Liver (tissue), 9 donors: ENCODE results near the gene HOXB5. TPM values are rescaled to one million over a fixed set of nuclear protein-coding genes. Genes with fewer than 3 reads are reported as not detected.

Experiments used
- DNase-seq: peaks from one replicate; pipeline ENCODE4 v3.0.0-alpha.2; 2017; ENCODE audit warnings: low spot score
- H3K27ac ChIP-seq, 2 donors: one replicate each; pipeline ENCODE4 v1.7.0; 2013; ENCODE audit warnings: inconsistent platforms in 2 of 2, low read length in 2 of 2, control low read depth in 1 of 2, low read depth in 1 of 2, mild to moderate bottlenecking in 1 of 2
- H3K27me3 ChIP-seq, 4 donors: one replicate each; pipeline versions ENCODE4 v1.6.1 to v1.7.0; 2013; ENCODE audit warnings: low read length in 3 of 4, inconsistent platforms in 1 of 4, mild to moderate bottlenecking in 1 of 4, moderate library complexity in 1 of 4; ENCODE audit not compliant: control insufficient read depth in 4 of 4, insufficient read depth in 4 of 4
- H3K36me3 ChIP-seq, 4 donors: one replicate each; pipeline versions ENCODE4 v1.6.1 to v1.7.0; 2013; ENCODE audit warnings: low read length in 3 of 4, mild to moderate bottlenecking in 3 of 4, low read depth in 1 of 4, moderate library complexity in 1 of 4; ENCODE audit not compliant: control insufficient read depth in 4 of 4, insufficient read depth in 3 of 4
- H3K4me1 ChIP-seq, 4 donors: one replicate each; pipeline versions ENCODE4 v1.6.1 to v1.7.0; 2013; ENCODE audit warnings: low read length in 3 of 4, mild to moderate bottlenecking in 3 of 4, moderate library complexity in 1 of 4; ENCODE audit not compliant: control insufficient read depth in 4 of 4, insufficient read depth in 4 of 4
- H3K4me3 ChIP-seq, 3 donors: one replicate each; pipeline versions ENCODE4 v1.6.1 to v1.7.0; 2013; ENCODE audit warnings: low read length in 3 of 3, control low read depth in 1 of 3, low read depth in 1 of 3, mild to moderate bottlenecking in 1 of 3
- H3K9ac ChIP-seq, 2 donors: one replicate each; pipeline ENCODE4 v1.7.0; 2013; ENCODE audit warnings: low read length in 2 of 2, mild to moderate bottlenecking in 2 of 2, moderate library complexity in 2 of 2, control low read depth in 1 of 2, low read depth in 1 of 2
- H3K9me3 ChIP-seq, 4 donors: one replicate each; pipeline versions ENCODE4 v1.6.1 to v1.7.0; 2013; ENCODE audit warnings: low read length in 3 of 4; ENCODE audit not compliant: control insufficient read depth in 4 of 4
- ATF3 ChIP-seq: IDR thresholded peaks from 2 replicates; pipeline ENCODE4 v1.6.1; 2016; ENCODE audit warnings: antibody characterized with exemption
- CTCF ChIP-seq: fragments of 150-350 bp; IDR thresholded peaks from 2 replicates; pipeline ENCODE4 v1.5.1; 2017; ENCODE audit warnings: improper control_type of control experiment, low read depth, low read length; ENCODE audit not compliant: missing input control
- EGR1 ChIP-seq, 2 donors: IDR thresholded peaks; 2 replicates each; pipeline ENCODE4 v1.6.1; 2016 to 2018; ENCODE audit warnings: antibody characterized with exemption in 2 of 2, low read depth in 2 of 2
- FOXA1 ChIP-seq: IDR thresholded peaks from 2 replicates; pipeline ENCODE4 v1.6.1; 2016; ENCODE audit warnings: antibody characterized with exemption
- FOXA2 ChIP-seq: IDR thresholded peaks from 2 replicates; pipeline ENCODE4 v1.6.1; 2016; ENCODE audit warnings: antibody characterized with exemption
- GABPA ChIP-seq, 2 donors: IDR thresholded peaks in 1 of 2; conservative IDR thresholded peaks in 1 of 2; 2 replicates each; pipeline ENCODE4 v1.6.1; 2016; ENCODE audit warnings: antibody characterized with exemption in 2 of 2, mild to moderate bottlenecking in 1 of 2, moderate library complexity in 1 of 2
- HNF4A ChIP-seq, 2 donors: conservative IDR thresholded peaks; 2 replicates each; pipeline ENCODE4 v1.6.1; 2016; ENCODE audit warnings: antibody characterized with exemption in 2 of 2, mild to moderate bottlenecking in 2 of 2
- HNF4G ChIP-seq: IDR thresholded peaks from 2 replicates; pipeline ENCODE4 v1.6.1; 2016; ENCODE audit warnings: antibody characterized with exemption
- JUND ChIP-seq, 2 donors: IDR thresholded peaks; 2 replicates each; pipeline ENCODE4 v1.6.1; 2016; ENCODE audit warnings: antibody characterized with exemption in 2 of 2
- MAX ChIP-seq: IDR thresholded peaks from 2 replicates; pipeline ENCODE4 v1.6.1; 2016; ENCODE audit warnings: antibody characterized with exemption
- RAD21 ChIP-seq, 2 donors: IDR thresholded peaks; 2 replicates each; pipeline ENCODE4 v1.6.1; 2016; ENCODE audit warnings: antibody characterized with exemption in 2 of 2, mild to moderate bottlenecking in 2 of 2
- RXRA ChIP-seq, 2 donors: IDR thresholded peaks; 2 replicates each; pipeline ENCODE4 v1.6.1; 2017 to 2018; ENCODE audit warnings: antibody characterized with exemption in 2 of 2, mild to moderate bottlenecking in 1 of 2
- SP1 ChIP-seq: IDR thresholded peaks from 2 replicates; pipeline ENCODE4 v1.6.1; 2018; ENCODE audit warnings: antibody characterized with exemption, mild to moderate bottlenecking
- YY1 ChIP-seq: IDR thresholded peaks from 2 replicates; pipeline ENCODE4 v1.6.1; 2016; ENCODE audit warnings: antibody characterized with exemption, mild to moderate bottlenecking
- ZBTB33 ChIP-seq: IDR thresholded peaks from 2 replicates; pipeline ENCODE4 v1.6.1; 2016; ENCODE audit warnings: antibody characterized with exemption
- WGBS: extraction: QIAGEN DNeasy Blood & Tissue Kit; methylation state at CpG from one replicate; pipeline ENCODE4 v1.1.7; 2013; 5-methylcytosine and 5-hydroxymethylcytosine counted together
- polyA plus RNA-seq, 2 donors: library from polyadenylated mRNA; stranded (reverse) in 1 of 2; unstranded in 1 of 2; fragments of 200-250 nt in 1 of 2; fragments of >200 nt in 1 of 2; fragmentation: Nextera tagmentation in 1 of 2; extraction: Ambion mirVana in 1 of 2; gene quantifications; one replicate each; pipeline versions ENCODE4 v1.2.1 to v1.2.3, GENCODE V29; 2013 to 2015
- total RNA-seq, 2 donors: library from RNA; depleted of rRNA; stranded (reverse); fragments of >200 nt; gene quantifications; one replicate each; pipeline ENCODE4 v1.2.3, GENCODE V29; 2014
- donor health status: healthy.
- donor health status: healthy.
- donor health status: healthy.
- donor health status: healthy.
- donor health status: healthy.

HOXB5 gene
- total and polyA plus RNA-seq, 4 donors, result 0.08 to 0.38 (median 0.36) TPM; not detected in 1

GRCh38 chr17:48548523-48549280 is 44.9 kb downstream of the HOXB5 start:
- no peak for DNase-seq
- H3K27me3 ChIP-seq, result peaks cover 0 to 9% (median 3%) of the 10 kb centered on the region in 4 donors

GRCh38 chr17:48547808-48548522 is 45.6 kb downstream of the HOXB5 start:
- no peak overlapping the region for H3K4me3 ChIP-seq
- TF ChIP-seq EGR1 (IDR thresholded peaks at IDR 0.05; ENCODE audit: low read depth in 2 of 2) (no peak), CTCF (no peak), RXRA (IDR thresholded peaks at IDR 0.05) (no peak), RAD21 (IDR thresholded peaks at IDR 0.05) (no peak), HNF4A (conservative IDR thresholded peaks at IDR 0.05) (no peak), HNF4G (no peak), SP1 (no peak), FOXA1 (no peak), JUND (IDR thresholded peaks at IDR 0.05) (no peak)

More at GRCh38 chr17:48548523-48549280, 44.9 kb downstream of the HOXB5 start:
- Histone ChIP-seq H3K4me1 (peaks cover 0 to 3% (median 0%) of the 10 kb centered on the region in 4 donors), H3K36me3 (no peaks in the 10 kb centered on the region), H3K9me3 (no peaks in the 10 kb centered on the region), H3K27ac (peak overlapping the region in 1 of 2 donors; percentile 25), H3K9ac (no peak overlapping the region), H3K4me3 (no peak overlapping the region)
- no peak for TF ChIP-seq GABPA (IDR thresholded peaks at IDR 0.05 in 1 of 2, conservative IDR thresholded peaks at IDR 0.05 in 1 of 2)
- no peak for TF ChIP-seq ATF3
- TF ChIP-seq SP1, result no peak
- no peak for TF ChIP-seq HNF4G
- TF ChIP-seq CTCF, result no peak
- no peak for TF ChIP-seq EGR1 (IDR thresholded peaks at IDR 0.05; ENCODE audit: low read depth in 2 of 2)
- no peak for TF ChIP-seq FOXA2
- TF ChIP-seq RAD21 (IDR thresholded peaks at IDR 0.05), result no peak
- TF ChIP-seq ZBTB33, result no peak
- TF ChIP-seq RXRA (IDR thresholded peaks at IDR 0.05), result no peak
- TF ChIP-seq YY1, result no peak
- no peak for TF ChIP-seq MAX
- 38% methylated on average over 6 of the region's 6 CpGs for WGBS

More at GRCh38 chr17:48547808-48548522, 45.6 kb downstream of the HOXB5 start:
- H3K27ac ChIP-seq, result peak overlapping the region; percentile 25 to 56
- peaks cover 0 to 9% (median 3%) of the 10 kb centered on the region in 4 donors for H3K4me1 ChIP-seq
- peak; percentile 42 for DNase-seq
- H3K9ac ChIP-seq, result no peak overlapping the region
- WGBS, result 23% methylated on average over 24 of the region's 24 CpGs
- H3K36me3 ChIP-seq, result no peaks in the 10 kb centered on the region
- no peaks in the 10 kb centered on the region for H3K9me3 ChIP-seq
- peaks cover 0 to 9% (median 4%) of the 10 kb centered on the region in 4 donors for H3K27me3 ChIP-seq
